ENCODE measurements around the gene GRM7.

GRM7 gene

DNA sequence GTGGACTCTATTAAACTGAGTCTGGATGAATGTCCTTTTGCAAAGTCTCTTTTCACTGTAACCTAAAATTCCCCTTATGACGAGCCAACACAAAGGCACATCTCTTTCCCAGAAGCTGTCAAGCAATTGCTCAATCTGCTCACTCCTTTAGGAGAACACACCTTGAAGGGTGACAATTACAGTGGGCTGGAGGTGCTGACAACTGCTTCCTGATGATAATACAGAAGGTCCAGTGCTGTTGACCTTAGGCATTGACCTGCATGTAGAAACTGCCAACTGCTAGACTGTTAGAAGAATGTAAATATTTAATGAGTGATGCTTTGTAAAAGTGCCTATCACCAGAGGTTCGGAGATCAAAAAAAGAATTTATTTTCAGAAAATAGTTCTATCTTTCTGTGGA is 757.7 kb downstream of the GRM7 start:
- CTCF ChIA-PET = no interaction called here
- POLR2A ChIA-PET = no interaction called here

DNA sequence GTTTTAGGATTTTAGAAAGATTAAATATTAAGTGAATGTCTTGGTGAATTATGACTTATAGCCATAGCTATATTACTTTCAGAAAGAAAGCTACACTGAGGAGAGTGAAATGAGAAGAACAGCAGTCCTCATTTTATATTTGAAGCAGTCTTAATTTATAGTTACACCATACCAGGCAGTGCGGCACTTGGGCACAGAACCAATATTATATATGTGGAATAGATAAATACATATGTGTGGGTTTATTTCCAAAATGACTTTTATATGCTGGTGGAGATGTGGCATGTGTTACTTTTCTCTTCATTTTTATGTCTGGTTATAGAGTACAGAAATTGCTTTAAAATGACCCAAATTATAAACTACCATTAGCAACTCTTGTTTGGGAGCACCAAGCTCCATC is 759.5 kb downstream of the GRM7 start:
- no peak for DNase-seq (ENCODE audit: extremely low spot score)
- ChIA-PET POLR2A (no interaction called here), CTCF (interaction anchor here (1.1 kb wide), 1 partner anchor 12 kb away, joined by 3 read pairs; no protein-coding TSS in a partner anchor)
- TF ChIP-seq, protein P1, sequence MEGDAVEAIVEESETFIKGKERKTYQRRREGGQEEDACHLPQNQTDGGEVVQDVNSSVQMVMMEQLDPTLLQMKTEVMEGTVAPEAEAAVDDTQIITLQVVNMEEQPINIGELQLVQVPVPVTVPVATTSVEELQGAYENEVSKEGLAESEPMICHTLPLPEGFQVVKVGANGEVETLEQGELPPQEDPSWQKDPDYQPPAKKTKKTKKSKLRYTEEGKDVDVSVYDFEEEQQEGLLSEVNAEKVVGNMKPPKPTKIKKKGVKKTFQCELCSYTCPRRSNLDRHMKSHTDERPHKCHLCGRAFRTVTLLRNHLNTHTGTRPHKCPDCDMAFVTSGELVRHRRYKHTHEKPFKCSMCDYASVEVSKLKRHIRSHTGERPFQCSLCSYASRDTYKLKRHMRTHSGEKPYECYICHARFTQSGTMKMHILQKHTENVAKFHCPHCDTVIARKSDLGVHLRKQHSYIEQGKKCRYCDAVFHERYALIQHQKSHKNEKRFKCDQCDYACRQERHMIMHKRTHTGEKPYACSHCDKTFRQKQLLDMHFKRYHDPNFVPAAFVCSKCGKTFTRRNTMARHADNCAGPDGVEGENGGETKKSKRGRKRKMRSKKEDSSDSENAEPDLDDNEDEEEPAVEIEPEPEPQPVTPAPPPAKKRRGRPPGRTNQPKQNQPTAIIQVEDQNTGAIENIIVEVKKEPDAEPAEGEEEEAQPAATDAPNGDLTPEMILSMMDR (IDR thresholded peaks at IDR 0.05; ENCODE audit: control extremely low read depth, extremely low read depth, low read depth, missing control alignments) = no peak

More for the DNA sequence above, 757.7 kb downstream of the GRM7 start:
- no peak for DNase-seq (ENCODE audit: extremely low spot score)
- TF ChIP-seq, protein P1 (IDR thresholded peaks at IDR 0.05; ENCODE audit: control extremely low read depth, extremely low read depth, low read depth, missing control alignments) = no peak

DNA sequence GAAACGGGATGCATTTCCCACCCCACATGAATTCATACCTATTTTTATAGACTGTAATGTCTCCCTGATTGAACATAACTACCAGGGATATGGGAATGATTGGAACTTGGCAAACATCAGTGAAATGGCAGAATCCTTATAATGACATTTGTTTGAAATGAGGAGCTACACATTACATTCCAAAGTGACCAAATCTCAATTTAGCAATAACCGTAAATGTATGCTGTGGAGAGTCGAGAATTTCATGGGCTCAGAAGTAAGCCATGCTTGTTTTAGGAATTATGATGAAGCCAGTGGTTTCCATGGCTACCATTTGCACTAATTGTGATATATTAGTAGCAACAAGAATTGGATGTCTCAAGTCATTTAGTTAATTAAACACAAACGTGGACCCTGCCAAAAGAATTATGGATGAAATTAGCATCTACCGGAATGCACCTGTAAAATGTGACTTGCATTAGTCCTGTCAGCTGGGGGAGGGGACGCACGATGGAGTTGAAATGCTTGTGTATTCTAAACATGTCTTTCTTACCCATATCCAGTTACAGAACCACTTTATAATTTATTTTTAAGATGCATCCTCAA is 760.2 kb downstream of the GRM7 start:
- TF ChIP-seq, protein P1 (IDR thresholded peaks at IDR 0.05; ENCODE audit: control extremely low read depth, extremely low read depth, low read depth, missing control alignments) = no peak
- DNase-seq (ENCODE audit: extremely low spot score) = no peak
- POLR2A ChIA-PET = no interaction called here
- CTCF ChIA-PET = interaction anchor here (1.1 kb wide), 1 partner anchor 13 kb away, joined by 3 read pairs; no protein-coding TSS in a partner anchor

DNA sequence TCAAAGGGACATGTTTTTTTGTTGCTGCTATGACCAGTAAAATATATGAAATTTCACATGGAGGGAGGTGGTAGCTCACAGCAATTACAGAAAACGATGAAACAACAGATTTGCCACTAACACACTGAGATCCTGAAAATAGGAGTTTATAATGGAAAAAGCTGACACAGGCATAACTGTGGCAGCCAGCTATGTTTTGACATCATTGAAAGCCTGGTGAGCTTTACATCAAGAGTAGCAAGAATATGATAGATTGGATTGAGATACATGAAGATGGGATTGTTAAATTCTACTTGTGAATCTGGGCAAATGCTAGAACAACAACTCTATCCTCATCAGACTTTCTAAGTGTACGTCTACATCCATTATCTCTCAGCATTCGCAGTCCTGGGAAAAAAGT is 760.7 kb downstream of the GRM7 start:
- DNase-seq (ENCODE audit: extremely low spot score) = no peak
- ChIA-PET CTCF (interaction anchor here (1.1 kb wide), 1 partner anchor 14 kb away, joined by 3 read pairs; no protein-coding TSS in a partner anchor), POLR2A (no interaction called here)
- TF ChIP-seq, protein P1 (IDR thresholded peaks at IDR 0.05; ENCODE audit: control extremely low read depth, extremely low read depth, low read depth, missing control alignments) = no peak

DNA sequence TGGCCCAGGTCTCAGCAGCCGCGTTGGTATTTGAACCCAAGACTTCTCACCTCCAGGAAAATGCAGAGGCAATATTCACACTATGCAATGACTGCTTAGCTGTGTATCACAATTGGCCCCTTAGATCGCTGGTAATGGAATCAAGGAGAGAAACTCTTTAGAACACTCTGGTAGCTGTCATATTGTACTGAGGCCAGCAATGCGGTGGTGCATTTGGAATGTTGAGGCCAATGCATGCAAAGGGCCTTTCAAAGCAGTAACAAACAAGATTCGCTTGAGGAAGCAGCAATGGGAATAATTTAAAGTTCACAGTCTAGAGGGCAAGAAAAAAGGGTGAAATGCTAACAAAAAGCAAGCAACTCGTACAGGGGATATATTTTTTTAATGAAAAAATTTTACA is 764.1 kb downstream of the GRM7 start:
- ChIA-PET POLR2A (no interaction called here), CTCF (no interaction called here)
- no peak for DNase-seq (ENCODE audit: extremely low spot score)
- TF ChIP-seq, protein P1 (IDR thresholded peaks at IDR 0.05; ENCODE audit: control extremely low read depth, extremely low read depth, low read depth, missing control alignments) = no peak

DNA sequence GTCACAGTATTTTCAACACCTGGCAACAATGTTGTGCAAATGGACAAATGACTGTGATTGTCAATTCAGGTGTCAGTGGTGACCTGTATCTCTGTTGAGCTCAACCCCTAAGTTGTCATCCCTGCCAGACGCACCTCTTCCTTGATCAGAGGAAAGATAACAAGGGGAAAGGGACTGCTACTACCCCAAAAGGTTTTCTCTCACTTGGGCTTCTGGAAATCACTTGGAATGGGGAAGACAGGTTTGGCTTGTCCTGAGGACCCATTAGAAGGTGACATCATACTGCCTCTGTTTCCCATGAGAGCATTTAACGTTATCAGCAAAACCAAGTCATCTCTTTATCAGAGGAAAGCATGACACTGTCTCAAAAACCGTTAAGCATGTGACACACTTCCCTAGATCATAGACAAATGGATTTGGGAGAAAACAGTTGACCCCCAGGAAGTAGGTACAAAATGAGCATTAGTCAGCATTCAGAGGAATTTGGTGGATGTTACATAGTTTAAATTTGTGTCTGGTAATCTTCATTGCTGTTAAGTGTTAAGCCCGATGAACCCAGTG is 769.5 kb downstream of the GRM7 start:
- CTCF ChIA-PET = interaction anchor here (1.2 kb wide), 1 partner anchor 9 kb away, joined by 3 read pairs; no protein-coding TSS in a partner anchor
- TF ChIP-seq, protein P1 (IDR thresholded peaks at IDR 0.05; ENCODE audit: control extremely low read depth, extremely low read depth, low read depth, missing control alignments) = no peak
- DNase-seq (ENCODE audit: extremely low spot score) = no peak
- POLR2A ChIA-PET = no interaction called here
